ENCODE results near the gene LCE1A.

LCE1A gene

DNA sequence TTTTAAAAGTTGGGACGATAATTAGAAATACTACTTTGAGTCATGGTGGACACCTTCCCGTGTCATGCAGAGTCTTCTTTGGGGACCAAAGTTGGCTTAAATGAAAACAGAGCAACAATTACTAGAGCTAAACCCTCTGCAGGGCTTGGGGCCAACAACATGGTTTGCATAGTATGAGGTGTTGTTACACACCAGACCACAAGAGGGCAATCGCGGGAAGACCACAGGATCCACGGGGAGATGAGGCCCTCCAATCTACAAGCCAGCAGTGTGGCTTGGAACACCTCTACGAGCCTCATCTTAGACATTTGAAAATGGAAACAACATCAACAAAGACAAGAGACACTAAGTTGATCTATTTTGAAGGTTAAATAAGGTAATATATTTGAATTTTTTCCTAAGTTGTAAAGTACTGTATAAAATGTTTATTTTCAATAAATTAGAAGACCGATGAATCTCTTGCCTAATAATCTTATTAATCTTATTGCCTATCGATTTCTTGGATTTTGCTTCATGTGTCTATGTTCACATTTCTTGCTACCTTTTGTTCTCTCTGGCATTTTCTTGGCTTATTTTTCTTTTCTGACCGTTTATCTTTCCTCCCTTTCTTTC, 42.6 kb downstream of the LCE1A start:
- peak; percentile 84 for FAIRE-seq
- DNase-seq (ENCODE audit: extremely low spot score, insufficient read length, low read depth), result peak; percentile 55

DNA sequence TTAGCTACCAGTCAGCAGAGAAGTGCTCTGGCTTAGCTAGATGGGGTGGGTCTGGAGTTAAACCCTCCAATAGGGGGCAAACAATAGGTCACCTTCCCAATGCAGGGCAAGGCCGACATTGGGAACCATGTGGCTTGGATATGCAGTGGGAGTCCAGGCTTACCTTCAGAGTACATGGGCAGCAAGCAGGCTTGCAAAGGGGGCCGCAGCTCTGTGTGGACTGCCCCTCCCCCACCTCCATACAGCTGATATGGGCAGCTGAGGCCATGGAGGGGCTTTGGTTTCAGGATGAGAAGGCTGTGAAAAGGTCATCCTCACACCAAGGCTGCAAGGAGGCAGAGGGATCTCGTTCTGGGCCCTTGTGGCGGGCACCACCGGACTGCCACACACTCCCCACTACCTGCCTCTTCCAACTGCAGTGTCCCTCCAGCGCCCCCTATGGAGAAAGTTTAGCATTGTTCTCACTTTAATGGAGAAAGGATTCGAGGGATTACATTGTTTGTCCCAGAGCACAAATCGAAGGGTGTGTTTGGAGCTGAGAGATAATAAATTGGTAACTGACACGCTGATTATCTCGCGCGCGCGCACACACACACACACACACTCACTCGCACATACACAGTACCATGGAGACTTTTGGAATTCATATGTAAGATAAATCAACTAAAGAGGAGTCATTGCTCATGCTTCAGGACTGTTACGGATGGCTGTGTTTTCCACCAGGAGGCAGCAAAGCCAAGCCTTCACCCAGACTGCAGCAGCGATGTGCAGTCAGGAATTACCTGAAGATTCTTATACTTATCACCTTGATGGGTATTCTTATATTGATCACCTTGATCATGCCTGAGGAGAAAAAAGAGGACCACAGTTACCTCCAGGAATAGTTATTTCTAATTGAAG, 43.8 kb downstream of the LCE1A start:
- no peak for FAIRE-seq

DNA sequence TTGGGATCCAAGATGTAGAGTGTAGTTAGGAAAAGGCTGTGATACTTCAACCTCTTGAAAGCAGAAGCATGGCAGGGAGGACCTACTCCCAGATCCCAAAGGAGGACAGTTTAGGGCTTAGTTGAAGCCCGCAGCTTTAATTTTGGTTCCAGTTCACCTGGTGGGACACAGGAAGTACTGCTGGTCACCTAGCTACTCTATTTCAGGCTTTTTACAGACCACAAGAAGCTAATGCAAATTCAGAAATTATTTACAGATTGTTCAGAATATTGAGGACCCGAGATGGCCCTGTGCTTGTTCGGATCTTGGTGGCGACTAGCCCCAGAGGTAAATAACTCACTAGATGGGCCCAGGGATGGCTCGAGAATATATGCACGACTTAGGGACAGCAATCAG, 44.5 kb downstream of the LCE1A start:
- no peak for FAIRE-seq
- DNase-seq (ENCODE audit: extremely low spot score, insufficient read length, low read depth), result no peak

More for the DNA sequence above, 43.8 kb downstream of the LCE1A start:
- no peak for DNase-seq (ENCODE audit: extremely low spot score, insufficient read length, low read depth)

DNA sequence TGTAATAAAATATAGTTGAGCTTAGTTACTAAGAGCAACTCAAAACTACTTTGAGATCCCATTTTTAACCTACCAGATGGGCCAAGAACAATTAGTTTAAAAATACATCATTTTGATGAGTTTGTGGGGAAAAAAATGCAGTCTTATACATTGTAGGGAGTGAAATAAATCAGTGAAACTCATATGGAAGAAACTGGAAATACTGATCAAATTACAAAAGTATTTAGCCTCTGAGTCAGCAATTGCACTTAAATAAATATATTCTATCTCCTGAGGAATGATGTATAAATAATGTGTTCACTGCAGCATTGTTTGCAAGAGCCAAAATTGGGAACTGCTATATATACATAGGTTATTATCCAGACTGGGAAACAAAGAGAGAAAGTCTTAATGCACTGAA, 46.2 kb downstream of the LCE1A start:
- FAIRE-seq (no peak), DNase-seq (ENCODE audit: extremely low spot score, insufficient read length, low read depth) (no peak)

DNA sequence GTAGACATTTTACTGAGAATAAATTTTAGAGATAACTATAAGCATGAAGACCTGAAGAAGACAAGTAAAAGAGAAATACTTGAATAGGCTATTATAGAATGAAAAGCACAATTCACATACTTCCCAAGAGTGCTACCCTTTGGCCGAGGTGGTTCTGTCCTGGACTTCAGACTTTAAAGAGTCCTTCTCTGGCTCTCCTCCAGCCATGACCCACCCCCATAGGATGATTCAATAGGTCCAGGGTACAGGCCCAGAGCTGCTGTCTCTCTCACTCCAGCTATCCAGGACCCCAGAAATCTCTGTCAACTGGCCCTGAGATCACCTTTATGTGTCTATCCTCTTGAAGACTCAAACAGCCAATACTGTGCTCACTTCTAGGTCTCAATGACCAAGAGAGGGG, 49.6 kb downstream of the LCE1A start:
- DNase-seq (ENCODE audit: extremely low spot score, insufficient read length, low read depth) (no peak), FAIRE-seq (no peak)

Measured in GM18507 (cell line).